ENCODE measurements around the gene RPS6KA3. TPM values are rescaled to one million over a fixed set of nuclear protein-coding genes. Genes with fewer than 3 reads are reported as not detected.

Gene RPS6KA3
- polyA plus RNA-seq, 1 donor (not counting 4 experiments of a cell fraction or from before 2014, with no cell fraction given): 32.1 TPM

DNA sequence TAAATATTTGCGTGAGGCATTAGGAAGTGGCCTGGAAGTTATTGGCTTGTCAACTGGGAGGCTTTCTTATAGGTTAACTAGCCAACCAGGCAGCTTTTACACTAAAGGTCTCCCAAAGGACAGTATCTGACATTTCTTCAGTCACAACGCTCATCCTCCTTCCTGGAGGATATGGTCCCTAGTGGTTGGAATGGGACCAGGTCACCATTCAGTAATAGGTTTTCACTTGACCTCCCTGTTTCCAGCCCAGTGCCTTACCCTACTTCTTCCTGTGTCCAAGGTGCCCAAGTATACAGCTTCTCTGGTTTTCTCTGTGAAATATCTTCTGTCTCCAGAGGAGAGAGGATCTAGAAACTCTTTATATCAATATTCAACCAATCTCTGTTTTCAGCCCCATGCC is 38.5 kb downstream of the RPS6KA3 start:
- no peak for DNase-seq (ENCODE audit: low read depth, low spot score)
- no peaks in the 10 kb centered on the region for H3K4me1 ChIP-seq (ENCODE audit: control insufficient read depth, extremely low read depth, insufficient read depth, low read length)
- FAIRE-seq: no peak
- dilution Hi-C loops (cut with MboI; ENCODE audit: extremely low pct_ligation_motif_present, low sequenced_read_pairs): no loop called here
- no peak overlapping the region for H3K4me3 ChIP-seq (ENCODE audit: control insufficient read depth in 2 of 3, extremely low read depth in 1 of 3, insufficient read depth in 2 of 3, low read depth in 1 of 3, low read length in 3 of 3)
- no peaks in the 10 kb centered on the region for H4K20me1 ChIP-seq (ENCODE audit: control insufficient read depth, extremely low read depth, insufficient read depth, low read length)
- no peak overlapping the region for H2AFZ ChIP-seq (ENCODE audit: control insufficient read depth, low read length)
- no peak for TF ChIP-seq EZH2 (IDR thresholded peaks at IDR 0.05; ENCODE audit: low read length)
- TF ChIP-seq, protein P1, sequence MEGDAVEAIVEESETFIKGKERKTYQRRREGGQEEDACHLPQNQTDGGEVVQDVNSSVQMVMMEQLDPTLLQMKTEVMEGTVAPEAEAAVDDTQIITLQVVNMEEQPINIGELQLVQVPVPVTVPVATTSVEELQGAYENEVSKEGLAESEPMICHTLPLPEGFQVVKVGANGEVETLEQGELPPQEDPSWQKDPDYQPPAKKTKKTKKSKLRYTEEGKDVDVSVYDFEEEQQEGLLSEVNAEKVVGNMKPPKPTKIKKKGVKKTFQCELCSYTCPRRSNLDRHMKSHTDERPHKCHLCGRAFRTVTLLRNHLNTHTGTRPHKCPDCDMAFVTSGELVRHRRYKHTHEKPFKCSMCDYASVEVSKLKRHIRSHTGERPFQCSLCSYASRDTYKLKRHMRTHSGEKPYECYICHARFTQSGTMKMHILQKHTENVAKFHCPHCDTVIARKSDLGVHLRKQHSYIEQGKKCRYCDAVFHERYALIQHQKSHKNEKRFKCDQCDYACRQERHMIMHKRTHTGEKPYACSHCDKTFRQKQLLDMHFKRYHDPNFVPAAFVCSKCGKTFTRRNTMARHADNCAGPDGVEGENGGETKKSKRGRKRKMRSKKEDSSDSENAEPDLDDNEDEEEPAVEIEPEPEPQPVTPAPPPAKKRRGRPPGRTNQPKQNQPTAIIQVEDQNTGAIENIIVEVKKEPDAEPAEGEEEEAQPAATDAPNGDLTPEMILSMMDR (optimal IDR thresholded peaks at IDR 0.05 in 1 of 3, IDR thresholded peaks at IDR 0.05 in 1 of 3, conservative IDR thresholded peaks at IDR 0.05 in 1 of 3; ENCODE audit: extremely low read depth in 1 of 3, insufficient read depth in 2 of 3, low read length in 3 of 3): no peak
- peaks cover 0 to 3% of the 10 kb centered on the region in 2 experiments for H3K36me3 ChIP-seq (ENCODE audit: control insufficient read depth in 2 of 2, extremely low read depth in 1 of 2, insufficient read depth in 2 of 2, low read length in 2 of 2)
- H3K27ac ChIP-seq (ENCODE audit: control insufficient read depth, insufficient read depth, low read length): no peak overlapping the region
- no peaks in the 10 kb centered on the region for H3K27me3 ChIP-seq (ENCODE audit: control insufficient read depth, extremely low read depth, insufficient read depth, low read length)
- no peak overlapping the region for H3K9ac ChIP-seq (ENCODE audit: control insufficient read depth, extremely low read depth, insufficient read depth, low read length)
- H3K9me1 ChIP-seq (ENCODE audit: control insufficient read depth, extremely low read depth, insufficient read depth, low read length): no peaks in the 10 kb centered on the region
- no peaks in the 10 kb centered on the region for H3K9me3 ChIP-seq (ENCODE audit: control insufficient read depth, low read depth, low read length)
- H3K4me2 ChIP-seq (ENCODE audit: control insufficient read depth, extremely low read depth, insufficient read depth, low read depth, low read length): no peak overlapping the region
- no peaks in the 10 kb centered on the region for H3K79me2 ChIP-seq (ENCODE audit: control insufficient read depth, insufficient read depth, low read length)

DNA sequence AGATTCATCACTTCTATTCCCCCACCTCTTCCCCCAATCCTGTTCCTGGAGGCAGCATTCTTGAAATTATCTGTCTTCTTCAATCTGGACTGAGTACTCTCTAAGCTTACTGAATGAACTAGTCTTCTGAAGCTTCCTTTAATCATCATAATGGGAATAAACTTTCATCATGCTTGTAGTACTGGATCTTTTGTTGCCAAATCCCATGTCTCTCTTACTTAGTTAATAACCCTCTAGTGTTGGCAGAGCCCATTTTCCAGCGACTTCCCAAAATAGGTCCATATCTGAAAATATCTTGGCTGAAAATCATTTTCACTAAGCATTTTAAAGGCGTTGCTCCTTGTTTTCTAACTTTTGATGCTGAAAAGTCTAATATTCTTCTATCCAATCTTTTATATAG is 39.6 kb downstream of the RPS6KA3 start:
- FAIRE-seq: no peak
- Histone ChIP-seq H3K27me3 (ENCODE audit: control insufficient read depth, extremely low read depth, insufficient read depth, low read length) (no peaks in the 10 kb centered on the region), H3K9me1 (ENCODE audit: control insufficient read depth, extremely low read depth, insufficient read depth, low read length) (no peaks in the 10 kb centered on the region), H4K20me1 (ENCODE audit: control insufficient read depth, extremely low read depth, insufficient read depth, low read length) (no peaks in the 10 kb centered on the region), H2AFZ (ENCODE audit: control insufficient read depth, low read length) (no peak overlapping the region), H3K4me2 (ENCODE audit: control insufficient read depth, extremely low read depth, insufficient read depth, low read depth, low read length) (no peak overlapping the region), H3K4me3 (ENCODE audit: control insufficient read depth in 2 of 3, extremely low read depth in 1 of 3, insufficient read depth in 2 of 3, low read depth in 1 of 3, low read length in 3 of 3) (no peak overlapping the region), H3K9me3 (ENCODE audit: control insufficient read depth, low read depth, low read length) (no peaks in the 10 kb centered on the region), H3K4me1 (ENCODE audit: control insufficient read depth, extremely low read depth, insufficient read depth, low read length) (no peaks in the 10 kb centered on the region), H3K9ac (ENCODE audit: control insufficient read depth, extremely low read depth, insufficient read depth, low read length) (no peak overlapping the region), H3K79me2 (ENCODE audit: control insufficient read depth, insufficient read depth, low read length) (no peaks in the 10 kb centered on the region), H3K27ac (ENCODE audit: control insufficient read depth, insufficient read depth, low read length) (no peak overlapping the region), H3K36me3 (ENCODE audit: control insufficient read depth in 2 of 2, extremely low read depth in 1 of 2, insufficient read depth in 2 of 2, low read length in 2 of 2) (peaks cover 0 to 3% of the 10 kb centered on the region in 2 experiments)
- TF ChIP-seq EZH2 (IDR thresholded peaks at IDR 0.05; ENCODE audit: low read length): no peak
- TF ChIP-seq, protein P1 (optimal IDR thresholded peaks at IDR 0.05 in 1 of 3, IDR thresholded peaks at IDR 0.05 in 1 of 3, conservative IDR thresholded peaks at IDR 0.05 in 1 of 3; ENCODE audit: extremely low read depth in 1 of 3, insufficient read depth in 2 of 3, low read length in 3 of 3): no peak
- DNase-seq (ENCODE audit: low read depth, low spot score): no peak
- dilution Hi-C loops (cut with MboI; ENCODE audit: extremely low pct_ligation_motif_present, low sequenced_read_pairs): no loop called here

Data from keratinocyte (primary cell).